Neural progenitor cell (in vitro differentiated cells): Measurements from ENCODE around the gene DAB2. TPM values are rescaled to one million over a fixed set of nuclear protein-coding genes. Genes with fewer than 3 reads are reported as not detected.

Experiments used
- DNase-seq: peaks from one replicate; pipeline ENCODE4 v3.0.0-alpha.2; 2016; ENCODE audit warnings: low spot score
- H2AFZ ChIP-seq: fragments of 200-600 bp; sonication (generic); replicated peaks from 2 replicates; pipeline ENCODE4 v1.6.1; 2016; ENCODE audit warnings: antibody characterized with exemption
- H3F3A ChIP-seq: fragments of 200-600 bp; sonication (generic); 2 replicates; pipeline ENCODE4 v1.6.1; 2016; ENCODE audit warnings: antibody characterized with exemption, low read depth
- H3K27ac ChIP-seq: fragments of 200-600 bp; sonication (generic); 2 replicates; pipeline ENCODE4 v1.5.1; 2016; ENCODE audit warnings: mild to moderate bottlenecking
- H3K27me3 ChIP-seq: fragments of 200-600 bp; sonication (generic); 2 replicates; pipeline ENCODE4 v1.6.1; 2016; ENCODE audit warnings: mild to moderate bottlenecking, moderate library complexity
- H3K36me3 ChIP-seq: fragments of 200-600 bp; sonication (generic); 2 replicates; pipeline ENCODE4 v1.5.1; 2016
- H3K4me1 ChIP-seq: fragments of 200-600 bp; sonication (generic); 2 replicates; pipeline ENCODE4 v1.6.1; 2016; ENCODE audit warnings: mixed run types
- H3K4me2 ChIP-seq: fragments of 200-600 bp; sonication (generic); 2 replicates; pipeline ENCODE4 v1.6.1; 2016
- H3K4me3 ChIP-seq: fragments of 200-600 bp; sonication (generic); 2 replicates; pipeline ENCODE4 v1.5.1; 2016
- H3K79me2 ChIP-seq: fragments of 200-600 bp; sonication (generic); 2 replicates; pipeline ENCODE4 v1.6.1; 2016; ENCODE audit warnings: low read depth
- H3K9ac ChIP-seq: fragments of 200-600 bp; sonication (generic); 2 replicates; pipeline ENCODE4 v1.6.1; 2016
- H3K9me3 ChIP-seq: fragments of 200-600 bp; sonication (generic); 2 replicates; pipeline ENCODE4 v1.5.1; 2016; ENCODE audit warnings: low read depth
- H4K20me1 ChIP-seq: fragments of 200-600 bp; sonication (generic); 2 replicates; pipeline ENCODE4 v1.6.1; 2016; ENCODE audit warnings: low read depth
- H3K27ac Mint-ChIP-seq: 3 replicates; pipeline ENCODE4 v1.8.0; 2021; ENCODE audit warnings: mixed read lengths
- H3K27me3 Mint-ChIP-seq: 2 replicates; pipeline ENCODE4 v1.8.0; 2022; ENCODE audit warnings: low read depth, mild to moderate bottlenecking, inconsistent platforms, moderate library complexity, mixed read lengths; ENCODE audit not compliant: insufficient read depth
- H3K36me3 Mint-ChIP-seq: 3 replicates; pipeline ENCODE4 v1.8.0; 2021; ENCODE audit warnings: mixed read lengths
- H3K4me1 Mint-ChIP-seq: 3 replicates; pipeline ENCODE4 v1.8.0; 2021; ENCODE audit warnings: mixed read lengths
- H3K4me3 Mint-ChIP-seq: 3 replicates; pipeline ENCODE4 v1.8.0; 2021; ENCODE audit warnings: mild to moderate bottlenecking, moderate library complexity, mixed read lengths
- H3K9me3 Mint-ChIP-seq: 3 replicates; pipeline ENCODE4 v1.8.0; 2020; ENCODE audit warnings: mixed read lengths
- CTCF ChIP-seq: fragments of 200-600 bp; sonication (generic); IDR thresholded peaks from 2 replicates; pipeline ENCODE4 v1.5.1; 2017; ENCODE audit warnings: antibody characterized with exemption, mild to moderate bottlenecking
- EZH2 ChIP-seq: fragments of 200-600 bp; sonication (generic); IDR thresholded peaks from 2 replicates; pipeline ENCODE4 v1.6.1; 2017; ENCODE audit warnings: antibody characterized with exemption, mild to moderate bottlenecking, moderate library complexity
- EZH2phosphoT487 ChIP-seq: fragments of 200-600 bp; sonication (generic); IDR thresholded peaks from 2 replicates; pipeline ENCODE4 v1.6.1; 2017; ENCODE audit warnings: antibody characterized with exemption
- total RNA-seq: library from RNA; depleted of rRNA; stranded (reverse); fragments of >200 nt; gene quantifications from 2 replicates; pipeline ENCODE4 v1.2.3, GENCODE V29; 2015; ENCODE audit warnings: low replicate concordance

Gene DAB2
- total RNA-seq, 1 donor from 2014 or later: 9.9 TPM

- H2AFZ ChIP-seq: no peak overlapping the region
- no peaks in the 10 kb centered on the region for H3K36me3 ChIP-seq
- H3K27ac ChIP-seq: no peak overlapping the region
- no peaks in the 10 kb centered on the region for H3K27me3 ChIP-seq
- H3K9ac ChIP-seq: no peak overlapping the region
- peaks cover 2% of the 10 kb centered on the region for H3K27me3 Mint-ChIP-seq
- no peak overlapping the region for H3K4me2 ChIP-seq
- H3K79me2 ChIP-seq: no peaks in the 10 kb centered on the region
- H3K4me3 Mint-ChIP-seq: no peak overlapping the region
- no peaks in the 10 kb centered on the region for H3K36me3 Mint-ChIP-seq
- TF ChIP-seq EZH2phosphoT487 (no peak), EZH2 (no peak), CTCF (no peak)
- H3K9me3 Mint-ChIP-seq: no peaks in the 10 kb centered on the region
- H3K27ac Mint-ChIP-seq: no peak overlapping the region
- DNase-seq: no peak
- no peaks in the 10 kb centered on the region for H3K4me1 ChIP-seq
- no peaks in the 10 kb centered on the region for H3K9me3 ChIP-seq
- no peak overlapping the region for H3K4me3 ChIP-seq
- H3K4me1 Mint-ChIP-seq: no peaks in the 10 kb centered on the region
- H3F3A ChIP-seq: no peaks in the 10 kb centered on the region
- H4K20me1 ChIP-seq: no peaks in the 10 kb centered on the region
Measured at GRCh38 chr5:39449591-39449990, 24.8 kb upstream of the DAB2 start.

GRCh38 chr5:39448506-39449128, 23.8 kb upstream of the DAB2 start:
- Histone ChIP-seq H3K4me3 (no peak overlapping the region), H3F3A (no peaks in the 10 kb centered on the region), H3K27me3 (no peaks in the 10 kb centered on the region), H3K4me2 (no peak overlapping the region), H3K9me3 (no peaks in the 10 kb centered on the region), H3K4me1 (no peaks in the 10 kb centered on the region), H3K36me3 (no peaks in the 10 kb centered on the region), H4K20me1 (no peaks in the 10 kb centered on the region), H3K9ac (no peak overlapping the region), H3K79me2 (no peaks in the 10 kb centered on the region), H3K27ac (no peak overlapping the region), H2AFZ (no peak overlapping the region)
- Mint-ChIP-seq H3K9me3 (no peaks in the 10 kb centered on the region), H3K4me1 (no peaks in the 10 kb centered on the region), H3K27ac (no peak overlapping the region), H3K4me3 (no peak overlapping the region), H3K36me3 (no peaks in the 10 kb centered on the region), H3K27me3 (peaks cover 2% of the 10 kb centered on the region)
- DNase-seq: peak; percentile 3
- TF ChIP-seq EZH2: no peak
- TF ChIP-seq EZH2phosphoT487: no peak
- TF ChIP-seq CTCF: no peak

- H3K36me3 Mint-ChIP-seq: no peaks in the 10 kb centered on the region
- no peak overlapping the region for H3K4me3 Mint-ChIP-seq
- no peak overlapping the region for H3K27ac Mint-ChIP-seq
- H2AFZ ChIP-seq: no peak overlapping the region
- no peaks in the 10 kb centered on the region for H3K9me3 ChIP-seq
- H3K79me2 ChIP-seq: no peaks in the 10 kb centered on the region
- no peak overlapping the region for H3K9ac ChIP-seq
- no peaks in the 10 kb centered on the region for H3K36me3 ChIP-seq
- no peaks in the 10 kb centered on the region for H3K9me3 Mint-ChIP-seq
- H4K20me1 ChIP-seq: no peaks in the 10 kb centered on the region
- no peaks in the 10 kb centered on the region for H3K4me1 Mint-ChIP-seq
- no peaks in the 10 kb centered on the region for H3F3A ChIP-seq
- no peak for DNase-seq
- H3K4me3 ChIP-seq: no peak overlapping the region
- H3K4me2 ChIP-seq: no peak overlapping the region
- H3K27ac ChIP-seq: no peak overlapping the region
- peaks cover 2% of the 10 kb centered on the region for H3K27me3 Mint-ChIP-seq
- no peaks in the 10 kb centered on the region for H3K27me3 ChIP-seq
- TF ChIP-seq EZH2 (no peak), CTCF (no peak)
- H3K4me1 ChIP-seq: no peaks in the 10 kb centered on the region
Measured at GRCh38 chr5:39447968-39448367, 23.2 kb upstream of the DAB2 start.
